Gastroesophageal sphincter (tissue), 4 donors: ENCODE data around the gene EHBP1. TPM values are rescaled to one million over a fixed set of nuclear protein-coding genes. Genes with fewer than 3 reads are reported as not detected.

Experiments used
- ATAC-seq: fragments of 150-250 bp; one replicate; pipeline ENCODE4 v1.9.1; 2016; ENCODE audit warnings: mild to moderate bottlenecking, moderate library complexity
- H3K27ac ChIP-seq, 4 donors: fragments of 200-600 bp; sonication (generic) in 3 of 4; 1 replicate in 3 of 4; 2 replicates in 1 of 4; pipeline ENCODE4 v1.5.1; 2016 to 2019
- H3K27me3 ChIP-seq: fragments of 200-600 bp; sonication (generic); one replicate; pipeline ENCODE4 v1.5.1; 2019
- H3K36me3 ChIP-seq, 2 donors: fragments of 200-600 bp; sonication (generic); one replicate each; pipeline ENCODE4 v1.5.1; 2019; ENCODE audit warnings: control low read depth in 1 of 2
- H3K4me1 ChIP-seq, 3 donors: fragments of 200-600 bp; sonication (generic); 1 replicate in 2 of 3; 2 replicates in 1 of 3; pipeline ENCODE4 v1.5.1; 2016 to 2019; ENCODE audit warnings: control low read depth in 2 of 3
- H3K4me3 ChIP-seq, 2 donors: fragments of 200-600 bp; sonication (generic); one replicate each; pipeline ENCODE4 v1.5.1; 2019; ENCODE audit warnings: mild to moderate bottlenecking in 1 of 2, moderate library complexity in 1 of 2
- H3K9me3 ChIP-seq, 3 donors: fragments of 200-600 bp; sonication (generic); one replicate each; pipeline ENCODE4 v1.5.1; 2017 to 2019; ENCODE audit warnings: control low read depth in 2 of 3
- EP300 ChIP-seq: sonication (generic); formaldehyde crosslinking; IDR thresholded peaks from one replicate; pipeline ENCODE4 v1.6.1; 2017; ENCODE audit warnings: antibody characterized with exemption, mild to moderate bottlenecking
- POLR2A ChIP-seq, 2 donors: fragments of 450-650 bp; IDR thresholded peaks; one replicate each; pipeline ENCODE4 v1.6.1; 2017; ENCODE audit warnings: antibody characterized with exemption in 2 of 2, mild to moderate bottlenecking in 2 of 2, moderate library complexity in 1 of 2
- POLR2AphosphoS5 ChIP-seq: sonication (generic); formaldehyde crosslinking; IDR thresholded peaks from one replicate; pipeline ENCODE4 v1.6.1; 2017; ENCODE audit warnings: antibody characterized with exemption
- WGBS, 2 donors: methylation state at CpG; one replicate each; pipeline ENCODE4 v1.1.5; 2018; ENCODE audit warnings: low coverage in 1 of 2; 5-methylcytosine and 5-hydroxymethylcytosine counted together
- total RNA-seq, 4 donors: library from RNA; depleted of rRNA; stranded (reverse); fragments of >200 nt; gene quantifications; one replicate each; pipeline ENCODE4 v1.1.0, GENCODE V29; 2016
- TF ChIP-seq, protein P1 (sequence below), 4 experiments: fragments of 200-600 bp in 2 of 4; fragments of 450-650 bp in 2 of 4; sonication (generic) in 1 of 4; IDR thresholded peaks; one replicate each; pipeline ENCODE4 v1.5.1; 2017 to 2019; ENCODE audit warnings: antibody characterized with exemption in 4 of 4, mild to moderate bottlenecking in 2 of 4, moderate library complexity in 2 of 4

EHBP1 gene
- total RNA-seq, 4 donors from 2014 or later: 82.4 to 159 (median 146) TPM

DNA sequence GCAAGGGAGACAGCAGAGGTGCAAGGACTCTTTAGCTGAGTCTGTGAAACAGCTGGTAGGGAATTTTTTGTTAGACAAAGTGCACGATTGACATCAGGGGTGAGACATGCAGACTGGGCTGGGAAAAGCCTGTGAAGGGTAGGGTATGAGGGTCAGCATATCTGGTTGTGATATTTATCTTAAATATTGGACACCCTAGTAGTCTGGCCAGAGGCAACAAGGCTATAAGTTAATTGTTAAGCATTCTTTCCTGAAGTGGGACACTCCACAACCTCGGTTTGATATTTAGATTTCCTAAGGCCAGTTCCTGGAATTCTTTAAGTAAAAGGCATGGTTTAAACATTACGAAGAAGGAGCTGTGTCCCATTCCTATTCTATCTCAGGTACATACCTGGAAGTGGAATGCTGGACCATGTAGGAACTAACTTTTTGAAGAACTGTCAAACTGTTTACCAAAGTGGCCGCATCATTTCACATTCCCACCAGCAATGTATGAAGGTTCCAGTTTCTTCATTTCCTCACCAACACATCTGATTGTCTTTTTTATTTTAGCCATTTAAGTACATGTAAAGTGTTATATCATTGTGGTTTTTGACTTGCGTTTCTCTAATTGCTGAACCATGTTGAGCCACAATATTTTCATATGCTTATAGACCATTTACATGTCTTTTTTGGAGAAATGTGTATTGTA is 22.5 kb downstream of the EHBP1 start:
- H3K4me3 ChIP-seq: no peak overlapping the region
- H3K27ac ChIP-seq: no peak overlapping the region
- no peaks in the 10 kb centered on the region for H3K27me3 ChIP-seq
- WGBS, 2 donors: 57 to 61% methylated on average over 4 to 5 of the region's 5 CpGs
- TF ChIP-seq POLR2AphosphoS5: no peak
- no peak for TF ChIP-seq EP300
- TF ChIP-seq POLR2A (IDR thresholded peaks at IDR 0.05): no peak
- TF ChIP-seq, protein P1, sequence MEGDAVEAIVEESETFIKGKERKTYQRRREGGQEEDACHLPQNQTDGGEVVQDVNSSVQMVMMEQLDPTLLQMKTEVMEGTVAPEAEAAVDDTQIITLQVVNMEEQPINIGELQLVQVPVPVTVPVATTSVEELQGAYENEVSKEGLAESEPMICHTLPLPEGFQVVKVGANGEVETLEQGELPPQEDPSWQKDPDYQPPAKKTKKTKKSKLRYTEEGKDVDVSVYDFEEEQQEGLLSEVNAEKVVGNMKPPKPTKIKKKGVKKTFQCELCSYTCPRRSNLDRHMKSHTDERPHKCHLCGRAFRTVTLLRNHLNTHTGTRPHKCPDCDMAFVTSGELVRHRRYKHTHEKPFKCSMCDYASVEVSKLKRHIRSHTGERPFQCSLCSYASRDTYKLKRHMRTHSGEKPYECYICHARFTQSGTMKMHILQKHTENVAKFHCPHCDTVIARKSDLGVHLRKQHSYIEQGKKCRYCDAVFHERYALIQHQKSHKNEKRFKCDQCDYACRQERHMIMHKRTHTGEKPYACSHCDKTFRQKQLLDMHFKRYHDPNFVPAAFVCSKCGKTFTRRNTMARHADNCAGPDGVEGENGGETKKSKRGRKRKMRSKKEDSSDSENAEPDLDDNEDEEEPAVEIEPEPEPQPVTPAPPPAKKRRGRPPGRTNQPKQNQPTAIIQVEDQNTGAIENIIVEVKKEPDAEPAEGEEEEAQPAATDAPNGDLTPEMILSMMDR (IDR thresholded peaks at IDR 0.05): no peak
- peaks cover 4 to 41% (median 12%) of the 10 kb centered on the region in 3 donors for H3K4me1 ChIP-seq
- ATAC-seq: no peak
- H3K36me3 ChIP-seq: no peaks in the 10 kb centered on the region
- peaks cover 0 to 17% (median 0%) of the 10 kb centered on the region in 3 donors for H3K9me3 ChIP-seq

DNA sequence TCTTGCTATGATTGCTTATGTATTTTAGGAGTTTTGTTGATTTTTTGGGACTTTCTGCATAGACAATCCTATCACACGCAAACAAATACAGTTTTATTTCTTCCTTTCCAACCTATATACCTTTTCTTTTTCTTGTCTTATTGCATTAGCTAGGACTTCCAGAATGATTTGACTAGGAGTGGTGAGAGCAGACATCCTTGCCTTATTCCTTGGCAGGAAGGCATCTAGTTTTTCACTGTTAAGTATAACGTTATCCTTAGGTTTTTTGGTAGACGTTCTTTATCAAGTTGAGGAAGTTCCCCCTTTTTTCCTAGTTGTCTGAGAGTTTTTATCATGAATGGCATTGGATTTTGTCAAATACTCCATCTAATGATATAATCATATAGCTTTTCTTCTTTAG is 25.8 kb downstream of the EHBP1 start:
- ATAC-seq: no peak
- no peaks in the 10 kb centered on the region for H3K27me3 ChIP-seq
- WGBS, 2 donors: 100% methylated on average over 3 of the region's 3 CpGs

DNA sequence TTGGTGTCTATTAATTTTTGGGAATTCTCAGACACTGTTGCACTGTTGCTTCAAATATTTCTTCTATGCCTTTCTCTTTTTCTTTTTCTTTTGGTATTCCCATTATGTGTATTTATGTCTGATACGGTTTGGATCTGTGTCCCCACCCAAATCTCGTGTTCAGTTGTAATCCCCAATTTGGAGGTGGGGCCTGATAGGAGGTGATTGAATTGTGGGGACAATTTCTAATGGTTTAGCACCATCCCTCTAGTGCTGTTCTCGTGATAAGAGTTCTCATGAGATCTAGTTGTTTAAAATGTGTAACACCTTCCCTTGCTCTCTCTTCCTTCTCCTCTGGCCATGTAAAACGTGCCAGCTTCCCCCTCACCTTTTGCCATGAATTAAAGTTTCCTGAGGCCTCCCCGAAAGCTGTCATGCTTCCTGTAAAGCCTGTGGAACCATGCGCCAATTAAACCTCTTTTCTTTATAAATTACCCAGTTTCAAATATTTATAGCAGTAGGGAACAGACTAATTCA is 26.8 kb downstream of the EHBP1 start:
- H3K4me1 ChIP-seq: peaks cover 0 to 29% (median 0%) of the 10 kb centered on the region in 3 donors
- no peak overlapping the region for H3K4me3 ChIP-seq
- H3K27ac ChIP-seq: no peak overlapping the region
- H3K9me3 ChIP-seq: peaks cover 0 to 17% (median 0%) of the 10 kb centered on the region in 3 donors
- no peaks in the 10 kb centered on the region for H3K27me3 ChIP-seq
- 95% methylated on average over 6 of the region's 6 CpGs for WGBS, 2 donors
- no peak for TF ChIP-seq EP300
- no peak for TF ChIP-seq POLR2AphosphoS5
- TF ChIP-seq, protein P1 (IDR thresholded peaks at IDR 0.05): no peak
- no peak for TF ChIP-seq POLR2A (IDR thresholded peaks at IDR 0.05)
- no peaks in the 10 kb centered on the region for H3K36me3 ChIP-seq
- no peak for ATAC-seq

More for the DNA sequence above, 25.8 kb downstream of the EHBP1 start:
- Histone ChIP-seq H3K27ac (no peak overlapping the region), H3K4me3 (no peak overlapping the region), H3K4me1 (peaks cover 0 to 26% (median 0%) of the 10 kb centered on the region in 3 donors), H3K36me3 (no peaks in the 10 kb centered on the region), H3K9me3 (peaks cover 0 to 17% (median 0%) of the 10 kb centered on the region in 3 donors)
- TF ChIP-seq POLR2AphosphoS5 (no peak), POLR2A (IDR thresholded peaks at IDR 0.05) (no peak), EP300 (no peak)
- TF ChIP-seq, protein P1 (IDR thresholded peaks at IDR 0.05): no peak

DNA sequence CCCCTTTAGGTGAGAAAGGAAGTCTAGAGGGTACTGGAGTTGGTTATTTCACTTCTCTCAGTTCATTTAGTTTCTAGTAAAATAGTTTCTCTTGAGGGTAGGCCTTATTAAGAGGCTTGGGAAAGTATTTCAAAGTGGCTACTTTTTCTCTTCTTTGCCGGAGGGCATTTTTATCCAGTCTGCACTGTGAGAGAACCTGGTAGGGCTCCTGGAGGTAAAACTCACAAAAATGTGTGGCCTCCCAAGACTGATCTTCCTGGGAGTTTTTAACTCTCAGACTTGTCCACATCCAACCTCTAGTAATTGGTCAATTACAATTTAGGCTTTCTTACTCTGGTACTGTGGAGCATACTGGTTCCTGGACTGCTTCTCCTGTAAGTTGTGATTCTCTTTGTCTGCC is 28.0 kb downstream of the EHBP1 start:
- H3K27me3 ChIP-seq: no peaks in the 10 kb centered on the region
- H3K9me3 ChIP-seq: peaks cover 0 to 17% (median 0%) of the 10 kb centered on the region in 3 donors
- ATAC-seq: no peak
- TF ChIP-seq POLR2AphosphoS5: no peak
- no peak for TF ChIP-seq EP300
- TF ChIP-seq POLR2A (IDR thresholded peaks at IDR 0.05): no peak
- TF ChIP-seq, protein P1 (IDR thresholded peaks at IDR 0.05): no peak
- H3K4me1 ChIP-seq: peaks cover 0 to 31% (median 0%) of the 10 kb centered on the region in 3 donors
- 94 to 100% methylated on average over 1 of the region's 1 CpG for WGBS, 2 donors
- H3K36me3 ChIP-seq: no peaks in the 10 kb centered on the region
- H3K27ac ChIP-seq: no peak overlapping the region
- no peak overlapping the region for H3K4me3 ChIP-seq
